WTC11 (cell line): ENCODE measurements around the gene IL23A. TPM values are rescaled to one million over a fixed set of nuclear protein-coding genes. Genes with fewer than 3 reads are reported as not detected.
A peak's percentile ranks its signal among the peaks of the same experiment; 100 is the strongest.

Experiments
- ATAC-seq: fragments of 200-7000 bp; cut with Tn5 transposase; 2 replicates; pipeline ENCODE4 v1.10.0; 2021; ENCODE audit warnings: mild to moderate bottlenecking, moderate library complexity
- CTCF ChIA-PET: fragments of 300-600 bp; sonication (Branson Sonifier 250); formaldehyde crosslinking; loops from one replicate; lab custom pipeline; 2021; ENCODE audit warnings: antibody characterized with exemption; lab: Charles Lee
- POLR2A ChIA-PET: fragments of 350-600 bp; sonication (Branson Sonifier 250); formaldehyde crosslinking; loops from one replicate; lab custom pipeline; 2021; ENCODE audit warnings: antibody characterized with exemption; lab: Charles Lee
- DNase-seq: peaks from one replicate; pipeline ENCODE4 v3.0.0; 2021; ENCODE audit warnings: low spot score
- H3K27ac Mint-ChIP-seq: 2 replicates; pipeline ENCODE4 v1.8.0; 2021; ENCODE audit warnings: mixed read lengths
- H3K27me3 Mint-ChIP-seq: 2 replicates; pipeline ENCODE4 v1.8.0; 2021; ENCODE audit warnings: low read depth, mild to moderate bottlenecking, moderate library complexity, mixed read lengths
- H3K36me3 Mint-ChIP-seq: 2 replicates; pipeline ENCODE4 v1.8.0; 2021; ENCODE audit warnings: mixed read lengths
- H3K4me1 Mint-ChIP-seq: 2 replicates; pipeline ENCODE4 v1.8.0; 2022; ENCODE audit warnings: mixed read lengths
- H3K4me3 Mint-ChIP-seq: 2 replicates; pipeline ENCODE4 v1.8.0; 2021; ENCODE audit warnings: mild to moderate bottlenecking, moderate library complexity, mixed read lengths
- H3K9me3 Mint-ChIP-seq: 2 replicates; pipeline ENCODE4 v1.8.0; 2021; ENCODE audit warnings: mixed read lengths
- CBFB ChIP-seq: sonication (generic); formaldehyde crosslinking; IDR thresholded peaks from 2 replicates; pipeline ENCODE4 v1.8.1; 2022; ENCODE audit warnings: mild to moderate bottlenecking, low read depth, missing genetic modification reagents
- ELF4 ChIP-seq: sonication (generic); formaldehyde crosslinking; IDR thresholded peaks from 2 replicates; pipeline ENCODE4 v1.8.1; 2022; ENCODE audit warnings: low read depth, mild to moderate bottlenecking, moderate library complexity, missing genetic modification reagents
- ETV6 ChIP-seq: sonication (generic); formaldehyde crosslinking; IDR thresholded peaks from 2 replicates; pipeline ENCODE4 v1.8.1; 2022; ENCODE audit warnings: mild to moderate bottlenecking, missing genetic modification reagents
- FOXJ3 ChIP-seq: sonication (generic); formaldehyde crosslinking; IDR thresholded peaks from 2 replicates; pipeline ENCODE4 v1.9.0; 2021; ENCODE audit warnings: missing genetic modification reagents, mild to moderate bottlenecking, borderline replicate concordance
- GTF2I ChIP-seq: fragments of 250-450 bp; sonication (Bioruptor Pico); conservative IDR thresholded peaks from 2 replicates; pipeline ENCODE4 v1.4.0; 2021; ENCODE audit warnings: mild to moderate bottlenecking
- MYBL2 ChIP-seq: sonication (generic); formaldehyde crosslinking; IDR thresholded peaks from 2 replicates; pipeline ENCODE4 v1.8.1; 2023; ENCODE audit warnings: mild to moderate bottlenecking, moderate library complexity, missing genetic modification reagents
- NFYB ChIP-seq: sonication (generic); formaldehyde crosslinking; conservative IDR thresholded peaks from 2 replicates; pipeline ENCODE4 v1.8.0; 2022; ENCODE audit warnings: low read depth, missing genetic modification reagents
- TEAD1 ChIP-seq: sonication (generic); formaldehyde crosslinking; IDR thresholded peaks from 2 replicates; pipeline ENCODE4 v1.8.0; 2022; ENCODE audit warnings: mild to moderate bottlenecking, missing genetic modification reagents
- ZNF396 ChIP-seq: fragments of 250-450 bp; sonication (Bioruptor Pico); IDR thresholded peaks from 2 replicates; pipeline ENCODE4 v1.8.0; 2021; ENCODE audit warnings: mild to moderate bottlenecking, moderate library complexity, borderline replicate concordance
- total RNA-seq: library from RNA; stranded (reverse); gene quantifications from 3 replicates; pipeline ENCODE4 v1.2.3, GENCODE V29; 2021
- TF ChIP-seq, protein P1 (sequence below): fragments of 250-450 bp; sonication (Bioruptor Pico); IDR thresholded peaks from 2 replicates; pipeline ENCODE4 v1.9.0; 2021; ENCODE audit warnings: mild to moderate bottlenecking, borderline replicate concordance
- TF ChIP-seq, protein P2 (sequence below): fragments of 250-450 bp; sonication (Bioruptor Pico); IDR thresholded peaks from 2 replicates; pipeline ENCODE4 v1.9.0; 2021; ENCODE audit warnings: mild to moderate bottlenecking
- TF ChIP-seq, protein P3 (sequence below): sonication (generic); formaldehyde crosslinking; IDR thresholded peaks from 2 replicates; pipeline ENCODE4 v1.8.0; 2023; ENCODE audit warnings: mild to moderate bottlenecking, missing genetic modification reagents
- TF ChIP-seq, protein P4 (sequence below): sonication (generic); formaldehyde crosslinking; IDR thresholded peaks from 2 replicates; pipeline ENCODE4 v1.8.1; 2023; ENCODE audit warnings: mild to moderate bottlenecking, moderate library complexity, missing genetic modification reagents
- TF ChIP-seq, protein P5 (sequence below): sonication (generic); formaldehyde crosslinking; IDR thresholded peaks from 2 replicates; pipeline ENCODE4 v1.8.1; 2022; ENCODE audit warnings: mild to moderate bottlenecking, moderate library complexity, missing genetic modification reagents
- TF ChIP-seq, protein P6 (sequence below): fragments of 250-450 bp; sonication (Bioruptor Pico); IDR thresholded peaks from 2 replicates; pipeline ENCODE4 v1.8.0; 2021; ENCODE audit warnings: mild to moderate bottlenecking

Gene IL23A
- total RNA-seq, 1 experiment from 2014 or later: 2.9 TPM

DNA sequence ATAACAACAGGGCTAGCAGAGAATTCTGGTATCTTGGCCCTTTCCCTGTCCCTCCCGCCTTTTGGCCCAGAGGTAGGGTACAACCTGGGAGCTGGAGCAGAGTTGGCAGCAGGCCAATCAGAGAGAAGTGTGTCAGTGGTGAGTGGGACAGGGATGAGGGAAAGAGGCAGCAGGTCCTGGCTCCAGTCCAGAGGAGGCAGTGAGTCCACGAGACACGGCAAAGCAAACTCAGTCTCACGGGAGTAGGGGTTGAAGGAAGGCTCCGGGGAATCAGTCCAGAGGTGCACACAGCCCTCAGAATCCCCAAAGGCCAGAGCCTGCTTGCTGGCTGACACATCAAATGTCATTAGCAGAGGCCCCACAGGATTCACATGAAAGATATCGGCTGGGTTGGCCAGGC lies 12.2 kb upstream of the IL23A start (continued):
- TF ChIP-seq, protein P1, sequence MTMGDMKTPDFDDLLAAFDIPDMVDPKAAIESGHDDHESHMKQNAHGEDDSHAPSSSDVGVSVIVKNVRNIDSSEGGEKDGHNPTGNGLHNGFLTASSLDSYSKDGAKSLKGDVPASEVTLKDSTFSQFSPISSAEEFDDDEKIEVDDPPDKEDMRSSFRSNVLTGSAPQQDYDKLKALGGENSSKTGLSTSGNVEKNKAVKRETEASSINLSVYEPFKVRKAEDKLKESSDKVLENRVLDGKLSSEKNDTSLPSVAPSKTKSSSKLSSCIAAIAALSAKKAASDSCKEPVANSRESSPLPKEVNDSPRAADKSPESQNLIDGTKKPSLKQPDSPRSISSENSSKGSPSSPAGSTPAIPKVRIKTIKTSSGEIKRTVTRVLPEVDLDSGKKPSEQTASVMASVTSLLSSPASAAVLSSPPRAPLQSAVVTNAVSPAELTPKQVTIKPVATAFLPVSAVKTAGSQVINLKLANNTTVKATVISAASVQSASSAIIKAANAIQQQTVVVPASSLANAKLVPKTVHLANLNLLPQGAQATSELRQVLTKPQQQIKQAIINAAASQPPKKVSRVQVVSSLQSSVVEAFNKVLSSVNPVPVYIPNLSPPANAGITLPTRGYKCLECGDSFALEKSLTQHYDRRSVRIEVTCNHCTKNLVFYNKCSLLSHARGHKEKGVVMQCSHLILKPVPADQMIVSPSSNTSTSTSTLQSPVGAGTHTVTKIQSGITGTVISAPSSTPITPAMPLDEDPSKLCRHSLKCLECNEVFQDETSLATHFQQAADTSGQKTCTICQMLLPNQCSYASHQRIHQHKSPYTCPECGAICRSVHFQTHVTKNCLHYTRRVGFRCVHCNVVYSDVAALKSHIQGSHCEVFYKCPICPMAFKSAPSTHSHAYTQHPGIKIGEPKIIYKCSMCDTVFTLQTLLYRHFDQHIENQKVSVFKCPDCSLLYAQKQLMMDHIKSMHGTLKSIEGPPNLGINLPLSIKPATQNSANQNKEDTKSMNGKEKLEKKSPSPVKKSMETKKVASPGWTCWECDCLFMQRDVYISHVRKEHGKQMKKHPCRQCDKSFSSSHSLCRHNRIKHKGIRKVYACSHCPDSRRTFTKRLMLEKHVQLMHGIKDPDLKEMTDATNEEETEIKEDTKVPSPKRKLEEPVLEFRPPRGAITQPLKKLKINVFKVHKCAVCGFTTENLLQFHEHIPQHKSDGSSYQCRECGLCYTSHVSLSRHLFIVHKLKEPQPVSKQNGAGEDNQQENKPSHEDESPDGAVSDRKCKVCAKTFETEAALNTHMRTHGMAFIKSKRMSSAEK (CRISPR knock-in tag): no peak
- TF ChIP-seq ZNF396 (CRISPR knock-in tag): no peak
- no peak for TF ChIP-seq NFYB (CRISPR knock-in tag)
- TF ChIP-seq MYBL2: no peak
- no peak for TF ChIP-seq ETV6 (CRISPR knock-in tag)

DNA sequence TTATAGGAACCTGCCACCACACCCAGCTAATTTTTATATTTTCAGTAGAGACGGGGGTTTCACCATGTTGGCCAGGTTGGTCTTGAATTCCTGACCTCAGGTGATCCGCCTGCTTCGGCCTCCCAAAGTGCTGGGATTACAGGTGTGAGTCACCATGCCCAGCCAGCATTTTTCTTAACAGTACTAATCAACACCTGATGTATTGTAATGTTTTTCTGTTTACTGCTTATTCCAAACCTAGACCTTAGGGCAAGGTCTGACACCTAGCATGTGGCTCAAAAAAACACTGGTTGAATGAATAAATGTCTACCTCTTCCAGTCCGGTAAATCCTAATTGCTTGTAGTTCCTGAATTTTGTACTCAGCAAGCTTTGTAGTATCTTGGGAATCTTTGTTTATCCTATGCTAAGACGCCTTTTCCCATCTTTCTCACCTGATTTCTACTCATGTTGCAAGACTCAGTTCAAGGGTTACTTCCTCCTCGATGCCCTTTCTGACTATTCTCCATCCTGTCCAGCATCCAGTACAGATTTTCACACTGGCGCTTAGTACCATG lies 7.7 kb upstream of the IL23A start:
- ChIA-PET POLR2A (interaction anchor here (0.9 kb wide), 1 partner anchor 78 kb away, joined by 5 read pairs; no protein-coding TSS in a partner anchor), CTCF (no interaction called here)
- H3K4me3 Mint-ChIP-seq: no peak overlapping the region
- peak overlapping the region; percentile 0; the same call in 1 of the 2 replicates for H3K27ac Mint-ChIP-seq
- no peaks in the 10 kb centered on the region for H3K9me3 Mint-ChIP-seq
- H3K36me3 Mint-ChIP-seq: peaks cover 10% of the 10 kb centered on the region; the same call in 1 of the 2 replicates
- no peaks in the 10 kb centered on the region for H3K27me3 Mint-ChIP-seq
- DNase-seq (no peak), ATAC-seq (no peak)
- TF ChIP-seq, protein P2, sequence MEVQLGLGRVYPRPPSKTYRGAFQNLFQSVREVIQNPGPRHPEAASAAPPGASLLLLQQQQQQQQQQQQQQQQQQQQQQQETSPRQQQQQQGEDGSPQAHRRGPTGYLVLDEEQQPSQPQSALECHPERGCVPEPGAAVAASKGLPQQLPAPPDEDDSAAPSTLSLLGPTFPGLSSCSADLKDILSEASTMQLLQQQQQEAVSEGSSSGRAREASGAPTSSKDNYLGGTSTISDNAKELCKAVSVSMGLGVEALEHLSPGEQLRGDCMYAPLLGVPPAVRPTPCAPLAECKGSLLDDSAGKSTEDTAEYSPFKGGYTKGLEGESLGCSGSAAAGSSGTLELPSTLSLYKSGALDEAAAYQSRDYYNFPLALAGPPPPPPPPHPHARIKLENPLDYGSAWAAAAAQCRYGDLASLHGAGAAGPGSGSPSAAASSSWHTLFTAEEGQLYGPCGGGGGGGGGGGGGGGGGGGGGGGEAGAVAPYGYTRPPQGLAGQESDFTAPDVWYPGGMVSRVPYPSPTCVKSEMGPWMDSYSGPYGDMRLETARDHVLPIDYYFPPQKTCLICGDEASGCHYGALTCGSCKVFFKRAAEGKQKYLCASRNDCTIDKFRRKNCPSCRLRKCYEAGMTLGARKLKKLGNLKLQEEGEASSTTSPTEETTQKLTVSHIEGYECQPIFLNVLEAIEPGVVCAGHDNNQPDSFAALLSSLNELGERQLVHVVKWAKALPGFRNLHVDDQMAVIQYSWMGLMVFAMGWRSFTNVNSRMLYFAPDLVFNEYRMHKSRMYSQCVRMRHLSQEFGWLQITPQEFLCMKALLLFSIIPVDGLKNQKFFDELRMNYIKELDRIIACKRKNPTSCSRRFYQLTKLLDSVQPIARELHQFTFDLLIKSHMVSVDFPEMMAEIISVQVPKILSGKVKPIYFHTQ (CRISPR knock-in tag): no peak
- no peak for TF ChIP-seq TEAD1 (CRISPR knock-in tag)
- TF ChIP-seq ELF4 (CRISPR knock-in tag): no peak
- TF ChIP-seq, protein P3, sequence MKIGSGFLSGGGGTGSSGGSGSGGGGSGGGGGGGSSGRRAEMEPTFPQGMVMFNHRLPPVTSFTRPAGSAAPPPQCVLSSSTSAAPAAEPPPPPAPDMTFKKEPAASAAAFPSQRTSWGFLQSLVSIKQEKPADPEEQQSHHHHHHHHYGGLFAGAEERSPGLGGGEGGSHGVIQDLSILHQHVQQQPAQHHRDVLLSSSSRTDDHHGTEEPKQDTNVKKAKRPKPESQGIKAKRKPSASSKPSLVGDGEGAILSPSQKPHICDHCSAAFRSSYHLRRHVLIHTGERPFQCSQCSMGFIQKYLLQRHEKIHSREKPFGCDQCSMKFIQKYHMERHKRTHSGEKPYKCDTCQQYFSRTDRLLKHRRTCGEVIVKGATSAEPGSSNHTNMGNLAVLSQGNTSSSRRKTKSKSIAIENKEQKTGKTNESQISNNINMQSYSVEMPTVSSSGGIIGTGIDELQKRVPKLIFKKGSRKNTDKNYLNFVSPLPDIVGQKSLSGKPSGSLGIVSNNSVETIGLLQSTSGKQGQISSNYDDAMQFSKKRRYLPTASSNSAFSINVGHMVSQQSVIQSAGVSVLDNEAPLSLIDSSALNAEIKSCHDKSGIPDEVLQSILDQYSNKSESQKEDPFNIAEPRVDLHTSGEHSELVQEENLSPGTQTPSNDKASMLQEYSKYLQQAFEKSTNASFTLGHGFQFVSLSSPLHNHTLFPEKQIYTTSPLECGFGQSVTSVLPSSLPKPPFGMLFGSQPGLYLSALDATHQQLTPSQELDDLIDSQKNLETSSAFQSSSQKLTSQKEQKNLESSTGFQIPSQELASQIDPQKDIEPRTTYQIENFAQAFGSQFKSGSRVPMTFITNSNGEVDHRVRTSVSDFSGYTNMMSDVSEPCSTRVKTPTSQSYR (CRISPR knock-in tag): no peak
- TF ChIP-seq, protein P4, sequence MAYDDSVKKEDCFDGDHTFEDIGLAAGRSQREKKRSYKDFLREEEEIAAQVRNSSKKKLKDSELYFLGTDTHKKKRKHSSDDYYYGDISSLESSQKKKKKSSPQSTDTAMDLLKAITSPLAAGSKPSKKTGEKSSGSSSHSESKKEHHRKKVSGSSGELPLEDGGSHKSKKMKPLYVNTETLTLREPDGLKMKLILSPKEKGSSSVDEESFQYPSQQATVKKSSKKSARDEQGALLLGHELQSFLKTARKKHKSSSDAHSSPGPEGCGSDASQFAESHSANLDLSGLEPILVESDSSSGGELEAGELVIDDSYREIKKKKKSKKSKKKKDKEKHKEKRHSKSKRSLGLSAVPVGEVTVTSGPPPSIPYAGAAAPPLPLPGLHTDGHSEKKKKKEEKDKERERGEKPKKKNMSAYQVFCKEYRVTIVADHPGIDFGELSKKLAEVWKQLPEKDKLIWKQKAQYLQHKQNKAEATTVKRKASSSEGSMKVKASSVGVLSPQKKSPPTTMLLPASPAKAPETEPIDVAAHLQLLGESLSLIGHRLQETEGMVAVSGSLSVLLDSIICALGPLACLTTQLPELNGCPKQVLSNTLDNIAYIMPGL (CRISPR knock-in tag): no peak
- no peak for TF ChIP-seq GTF2I
- TF ChIP-seq CBFB (CRISPR knock-in tag): no peak
- TF ChIP-seq, protein P5, sequence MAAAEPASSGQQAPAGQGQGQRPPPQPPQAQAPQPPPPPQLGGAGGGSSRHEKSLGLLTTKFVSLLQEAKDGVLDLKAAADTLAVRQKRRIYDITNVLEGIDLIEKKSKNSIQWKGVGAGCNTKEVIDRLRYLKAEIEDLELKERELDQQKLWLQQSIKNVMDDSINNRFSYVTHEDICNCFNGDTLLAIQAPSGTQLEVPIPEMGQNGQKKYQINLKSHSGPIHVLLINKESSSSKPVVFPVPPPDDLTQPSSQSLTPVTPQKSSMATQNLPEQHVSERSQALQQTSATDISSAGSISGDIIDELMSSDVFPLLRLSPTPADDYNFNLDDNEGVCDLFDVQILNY (CRISPR knock-in tag): no peak
- TF ChIP-seq FOXJ3 (CRISPR knock-in tag): no peak
- TF ChIP-seq, protein P6, sequence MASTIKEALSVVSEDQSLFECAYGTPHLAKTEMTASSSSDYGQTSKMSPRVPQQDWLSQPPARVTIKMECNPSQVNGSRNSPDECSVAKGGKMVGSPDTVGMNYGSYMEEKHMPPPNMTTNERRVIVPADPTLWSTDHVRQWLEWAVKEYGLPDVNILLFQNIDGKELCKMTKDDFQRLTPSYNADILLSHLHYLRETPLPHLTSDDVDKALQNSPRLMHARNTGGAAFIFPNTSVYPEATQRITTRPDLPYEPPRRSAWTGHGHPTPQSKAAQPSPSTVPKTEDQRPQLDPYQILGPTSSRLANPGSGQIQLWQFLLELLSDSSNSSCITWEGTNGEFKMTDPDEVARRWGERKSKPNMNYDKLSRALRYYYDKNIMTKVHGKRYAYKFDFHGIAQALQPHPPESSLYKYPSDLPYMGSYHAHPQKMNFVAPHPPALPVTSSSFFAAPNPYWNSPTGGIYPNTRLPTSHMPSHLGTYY (CRISPR knock-in tag): no peak
- peaks cover 14% of the 10 kb centered on the region for H3K4me1 Mint-ChIP-seq
